GM21825 (cell line): ENCODE results near the gene ENPP7.

ENCODE experiments used
- ATAC-seq: cut with Tn5 transposase; IDR thresholded peaks from one replicate; pipeline ENCODE4 v1.9.1; 2021; ENCODE audit warnings: mild to moderate bottlenecking, moderate library complexity; ENCODE audit not compliant: unreplicated experiment

Gene ENPP7

DNA sequence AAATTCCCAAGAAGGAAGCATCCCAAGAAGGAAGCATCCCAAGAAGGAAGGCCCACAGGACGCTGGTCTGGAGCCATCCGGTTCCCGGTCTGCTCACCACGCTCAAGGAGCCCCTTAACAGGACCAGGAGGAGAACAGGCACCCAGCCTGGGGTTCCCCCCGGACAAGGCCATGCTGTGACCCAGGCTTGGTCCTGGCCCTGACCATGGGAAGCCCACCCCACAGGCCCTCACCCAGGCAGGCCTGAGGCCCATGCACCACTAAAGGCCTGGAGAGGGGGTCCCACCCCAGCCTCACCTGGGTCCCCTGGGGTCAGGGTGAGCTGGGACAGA, 340 bp upstream of the ENPP7 start:
- no peak for ATAC-seq

DNA sequence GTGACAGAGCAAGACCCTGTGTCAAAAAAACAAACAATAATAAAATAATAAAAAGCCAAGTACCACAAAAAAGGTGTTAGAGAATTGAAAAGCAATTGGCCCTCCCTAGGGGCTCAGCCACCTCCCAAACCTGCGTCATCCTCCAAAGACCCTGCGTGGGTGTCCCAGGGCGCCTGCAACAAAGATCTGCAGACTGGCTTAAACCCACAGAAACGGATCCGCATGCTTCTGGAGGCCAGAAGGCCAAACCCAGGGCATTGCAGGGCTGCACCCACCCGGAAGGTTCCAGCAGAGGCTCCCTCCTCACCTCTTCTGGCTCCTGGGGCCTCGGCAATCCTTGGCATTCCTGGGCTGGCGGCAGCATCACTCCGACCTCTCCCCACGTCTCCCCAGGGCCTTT, 1.5 kb downstream of the ENPP7 start:
- ATAC-seq = no peak

DNA sequence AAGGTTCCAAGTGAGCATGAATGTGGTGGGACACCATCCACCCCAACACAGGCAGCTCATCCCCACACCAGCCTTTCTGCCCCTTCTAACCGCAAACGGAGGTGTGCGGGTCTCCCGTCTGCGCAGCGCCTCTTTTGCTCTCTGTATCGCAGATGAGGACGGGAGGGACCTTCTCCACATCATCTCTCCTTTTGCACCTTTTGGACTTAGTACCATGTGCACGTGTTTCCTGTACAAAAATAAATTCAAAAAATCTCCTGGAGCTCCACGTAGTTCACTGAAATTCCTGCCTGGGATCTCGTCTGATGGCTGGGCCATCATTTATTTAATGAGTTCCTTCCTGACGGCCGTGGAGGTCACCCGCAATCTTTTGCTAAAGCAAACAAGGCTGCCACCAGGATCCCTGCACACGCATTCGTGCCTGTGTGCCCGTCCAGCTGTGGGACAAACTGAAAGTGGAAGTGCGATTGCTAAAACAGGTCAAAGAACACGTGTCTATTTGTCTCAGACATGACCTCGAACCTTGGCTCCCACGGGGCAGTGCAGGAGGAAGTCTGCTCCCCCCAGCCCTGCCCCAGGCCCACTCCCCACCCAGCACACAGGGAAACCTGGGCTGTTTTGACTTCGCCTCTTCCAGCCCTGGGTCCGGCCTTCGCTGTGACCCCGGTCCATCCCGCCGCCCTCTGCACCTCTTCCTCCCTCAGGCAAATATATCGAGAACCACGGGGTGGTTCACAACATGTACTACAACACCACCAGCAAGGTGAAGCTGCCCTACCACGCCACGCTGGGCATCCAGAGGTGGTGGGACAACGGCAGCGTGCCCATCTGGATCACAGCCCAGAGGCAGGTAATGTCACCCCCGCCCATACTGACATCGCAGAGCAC, 2.3 kb downstream of the ENPP7 start:
- no peak for ATAC-seq

DNA sequence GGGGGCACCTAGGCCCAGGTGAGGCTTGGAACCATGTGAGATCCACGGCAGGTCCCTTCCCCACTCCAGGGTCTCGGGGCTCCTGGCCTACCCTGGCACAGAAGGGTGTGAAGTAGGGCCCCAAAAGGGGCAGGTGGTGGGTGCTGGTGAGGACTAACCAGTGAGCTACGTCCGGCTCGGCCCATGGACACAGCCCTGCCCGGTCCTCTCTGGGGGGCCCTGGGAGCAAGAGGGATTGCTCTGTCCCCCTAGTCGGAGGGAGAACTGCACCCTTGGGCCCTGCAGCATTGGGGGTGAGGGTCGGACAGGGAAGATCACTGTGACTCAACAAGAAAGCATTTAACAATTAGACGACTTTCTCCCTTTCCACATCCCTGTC, 2.9 kb downstream of the ENPP7 start:
- ATAC-seq = no peak

DNA sequence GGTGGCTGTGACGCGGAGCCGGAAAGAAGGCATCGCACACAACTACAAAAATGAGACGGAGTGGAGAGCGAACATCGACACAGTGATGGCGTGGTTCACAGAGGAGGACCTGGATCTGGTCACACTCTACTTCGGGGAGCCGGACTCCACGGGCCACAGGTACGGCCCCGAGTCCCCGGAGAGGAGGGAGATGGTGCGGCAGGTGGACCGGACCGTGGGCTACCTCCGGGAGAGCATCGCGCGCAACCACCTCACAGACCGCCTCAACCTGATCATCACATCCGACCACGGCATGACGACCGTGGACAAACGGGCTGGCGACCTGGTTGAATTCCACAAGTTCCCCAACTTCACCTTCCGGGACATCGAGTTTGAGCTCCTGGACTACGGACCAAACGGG, 4.4 kb downstream of the ENPP7 start:
- no peak for ATAC-seq

DNA sequence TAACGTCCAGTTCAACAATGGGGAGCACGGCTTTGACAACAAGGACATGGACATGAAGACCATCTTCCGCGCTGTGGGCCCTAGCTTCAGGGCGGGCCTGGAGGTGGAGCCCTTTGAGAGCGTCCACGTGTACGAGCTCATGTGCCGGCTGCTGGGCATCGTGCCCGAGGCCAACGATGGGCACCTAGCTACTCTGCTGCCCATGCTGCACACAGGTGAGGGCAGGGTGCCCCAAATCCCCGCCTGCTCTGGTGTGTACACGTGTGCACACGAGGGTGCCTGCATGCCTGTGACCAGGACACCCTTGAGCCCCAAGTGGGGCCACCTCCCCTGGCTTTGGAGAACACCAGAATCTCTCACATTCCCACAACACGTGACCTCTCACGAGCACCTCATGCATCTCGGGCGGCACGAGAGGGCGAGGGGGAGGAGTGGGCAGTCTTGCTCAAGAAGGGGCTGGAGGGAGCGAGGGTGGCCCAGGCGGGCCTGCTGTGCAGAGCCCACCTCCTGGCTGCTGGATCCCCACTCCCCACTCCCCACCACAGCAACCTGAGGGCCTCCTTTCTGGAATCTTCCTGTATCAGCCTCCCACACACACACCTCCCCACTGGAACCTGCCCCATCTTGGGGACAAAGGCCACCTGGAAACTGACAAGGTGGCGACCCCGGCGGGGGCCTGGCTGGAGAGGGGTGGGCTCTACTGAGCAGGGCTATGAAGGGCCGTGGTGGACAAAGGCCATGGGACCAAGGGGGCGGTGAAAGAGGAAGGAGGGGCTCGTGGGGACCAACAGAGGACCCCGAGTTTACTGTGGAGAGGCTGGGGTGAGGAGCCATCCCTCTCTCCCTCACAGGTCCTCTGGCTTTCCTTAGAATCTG, 6.5 kb downstream of the ENPP7 start:
- ATAC-seq = no peak

DNA sequence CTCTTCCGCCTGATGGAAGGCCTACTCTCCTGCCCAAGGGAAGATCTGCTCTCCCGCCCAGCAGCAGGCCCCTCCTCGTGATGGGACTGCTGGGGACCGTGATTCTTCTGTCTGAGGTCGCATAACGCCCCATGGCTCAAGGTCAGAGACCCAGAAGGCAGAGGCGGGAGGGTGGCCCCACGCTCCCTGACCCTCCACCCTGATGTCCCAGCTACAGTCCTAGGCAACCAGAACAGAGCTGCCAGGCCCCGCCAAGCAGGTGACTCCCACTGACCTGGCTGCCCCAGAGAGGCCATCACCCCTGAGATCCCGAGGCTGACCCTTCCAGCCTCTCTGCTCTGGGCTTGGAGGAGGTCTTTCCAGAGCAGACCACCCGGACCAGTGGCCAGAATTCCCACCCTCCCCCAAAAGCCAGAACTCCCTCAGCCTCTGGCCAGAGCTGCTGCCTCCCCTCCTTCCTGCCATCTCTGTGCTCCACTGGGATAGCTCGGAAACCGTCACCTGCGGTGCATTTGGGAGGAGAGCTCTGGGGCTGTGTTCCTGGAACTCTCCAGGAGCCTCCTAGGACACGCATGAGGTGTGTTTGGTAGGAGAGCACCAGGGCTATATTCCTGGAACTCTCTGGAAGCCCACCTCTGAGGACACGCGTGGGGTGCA, 7.3 kb downstream of the ENPP7 start:
- ATAC-seq = no peak

DNA sequence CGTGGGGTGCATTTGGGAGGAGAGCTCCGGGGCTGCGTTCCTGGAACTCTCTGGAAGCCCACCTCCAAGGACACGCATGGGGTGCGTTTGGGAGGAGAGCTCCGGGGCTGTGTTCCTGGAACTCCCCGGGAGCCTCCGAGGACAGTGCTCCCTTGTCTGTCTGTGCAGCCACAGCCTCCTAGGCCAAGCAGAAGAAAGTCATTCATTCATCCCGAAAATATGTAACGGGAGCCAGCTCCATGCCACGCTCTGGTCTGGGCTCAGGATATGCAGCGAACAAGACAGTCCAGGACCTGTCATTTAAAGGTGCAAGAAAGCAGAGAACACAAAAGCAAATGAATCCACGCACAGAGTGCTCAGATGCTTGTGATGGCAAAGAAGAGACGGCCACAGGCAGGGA, 7.9 kb downstream of the ENPP7 start:
- no peak for ATAC-seq

DNA sequence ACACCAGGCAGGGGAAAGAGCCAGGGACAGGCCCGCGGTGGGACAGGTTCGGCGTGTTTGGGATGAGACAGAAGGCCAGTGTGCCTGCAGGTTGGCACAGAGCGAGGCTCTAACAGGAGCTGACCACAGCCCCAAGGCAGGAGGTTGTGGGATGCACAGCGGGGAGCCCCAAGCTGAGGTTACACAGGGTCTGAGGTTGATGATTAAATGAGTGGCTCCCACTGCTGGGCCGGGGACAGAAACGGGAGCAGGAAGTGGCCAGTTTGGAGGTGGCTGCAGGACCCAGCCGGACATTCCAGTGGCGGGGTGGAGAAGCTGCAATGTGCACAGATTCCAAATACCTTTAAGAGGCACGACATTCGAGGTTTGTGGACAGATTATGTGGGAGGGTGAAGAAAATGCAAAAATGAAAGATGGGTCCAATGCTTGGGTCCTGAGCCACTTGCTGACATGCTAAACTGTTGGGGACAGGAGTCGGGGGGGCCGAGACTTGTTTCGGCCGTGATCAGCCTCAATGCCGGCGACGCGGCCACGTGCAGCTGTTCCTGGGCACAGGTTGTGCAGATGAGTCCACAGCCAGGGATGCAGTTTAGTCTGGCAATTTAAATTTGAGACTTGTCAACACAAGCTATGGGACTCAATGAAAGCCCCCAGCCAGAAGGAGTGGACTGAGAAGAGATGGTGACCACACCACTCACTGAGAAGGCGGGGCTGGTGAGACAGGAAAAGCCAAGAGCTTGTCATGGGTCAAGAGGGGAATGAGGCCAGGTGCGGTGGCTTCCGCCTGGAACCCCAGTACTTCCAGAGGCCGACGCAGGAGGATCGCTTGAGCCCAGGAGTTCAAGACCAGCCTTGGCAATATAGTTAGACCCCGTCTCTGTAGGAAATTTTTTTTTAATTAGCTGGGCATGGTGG, 8.7 kb downstream of the ENPP7 start:
- ATAC-seq = no peak

DNA sequence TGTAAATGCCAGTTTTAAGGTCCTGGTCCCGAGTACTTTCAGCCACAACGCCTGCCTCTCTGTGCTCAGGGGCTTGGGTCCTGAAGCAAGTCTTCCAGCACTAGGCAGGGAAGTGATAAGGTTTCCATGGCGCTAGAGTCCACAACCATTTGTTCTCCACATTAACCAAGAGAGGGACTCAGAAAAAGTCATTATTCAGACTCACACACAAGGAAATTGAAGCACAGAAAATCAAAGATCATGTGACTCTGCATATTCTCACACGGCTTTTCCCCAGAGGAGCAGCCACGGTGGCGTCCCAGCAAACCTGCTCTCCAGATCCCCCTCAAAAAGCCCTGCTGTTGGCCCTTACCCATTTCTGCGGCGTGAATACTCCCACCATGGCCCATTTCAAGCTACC, 9.7 kb downstream of the ENPP7 start:
- no peak for ATAC-seq

DNA sequence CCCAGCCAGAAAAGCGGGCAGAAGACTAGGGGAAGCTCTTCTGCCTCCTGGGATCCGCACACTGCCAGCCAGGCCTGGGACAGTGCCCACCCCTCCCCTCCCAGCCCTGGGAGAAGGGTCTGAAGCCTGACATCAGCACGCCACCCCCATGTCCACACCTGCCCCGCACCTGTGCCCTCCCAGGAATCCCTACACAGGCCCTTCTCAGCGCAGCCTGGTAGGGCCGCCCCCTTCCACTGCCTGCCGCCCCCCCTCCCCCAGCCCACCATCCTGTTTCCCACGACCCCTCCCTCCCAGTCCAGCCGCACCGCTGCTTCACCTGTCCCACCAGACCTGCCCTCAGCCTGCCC, 10.6 kb downstream of the ENPP7 start:
- ATAC-seq = no peak

DNA sequence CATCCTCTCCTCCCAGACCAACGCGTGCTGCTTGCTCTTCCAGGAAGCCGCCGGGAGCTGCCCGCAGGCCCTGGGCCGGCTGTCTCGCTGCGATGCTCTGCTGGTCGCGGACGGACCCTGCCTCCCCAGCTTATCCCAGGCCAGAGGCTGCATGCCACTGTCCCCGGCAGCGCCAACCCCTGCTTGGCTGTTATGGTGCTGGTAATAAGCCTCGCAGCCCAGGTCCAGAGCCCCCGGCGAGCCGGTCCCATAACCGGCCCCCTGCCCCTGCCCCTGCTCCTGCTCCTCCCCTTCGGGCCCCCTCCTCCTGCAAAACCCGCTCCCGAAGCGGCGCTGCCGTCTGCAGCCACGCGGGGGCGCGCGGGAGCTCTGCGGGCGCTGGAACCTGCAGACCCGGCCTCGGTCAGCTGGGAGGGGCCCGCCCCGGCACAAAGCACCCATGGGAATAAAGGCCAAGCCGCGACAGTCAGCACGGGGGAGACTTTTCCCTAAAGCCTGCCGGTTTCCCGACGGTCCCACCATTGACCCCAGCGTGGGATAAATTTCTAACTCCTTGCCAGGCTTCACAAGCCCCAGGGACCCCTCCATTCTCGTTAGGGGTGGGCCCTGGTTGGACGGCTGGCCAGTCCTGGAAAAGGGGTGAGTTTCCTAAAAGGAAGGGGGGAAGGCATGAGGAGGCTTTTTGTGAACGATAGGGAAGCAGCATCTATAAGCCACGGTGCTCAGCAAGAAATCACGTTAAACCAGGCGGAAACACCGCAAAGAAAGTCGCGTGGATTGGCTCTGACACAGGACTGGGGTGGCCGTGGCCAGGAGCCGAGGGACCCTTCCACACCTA, 11.2 kb downstream of the ENPP7 start:
- ATAC-seq = no peak

DNA sequence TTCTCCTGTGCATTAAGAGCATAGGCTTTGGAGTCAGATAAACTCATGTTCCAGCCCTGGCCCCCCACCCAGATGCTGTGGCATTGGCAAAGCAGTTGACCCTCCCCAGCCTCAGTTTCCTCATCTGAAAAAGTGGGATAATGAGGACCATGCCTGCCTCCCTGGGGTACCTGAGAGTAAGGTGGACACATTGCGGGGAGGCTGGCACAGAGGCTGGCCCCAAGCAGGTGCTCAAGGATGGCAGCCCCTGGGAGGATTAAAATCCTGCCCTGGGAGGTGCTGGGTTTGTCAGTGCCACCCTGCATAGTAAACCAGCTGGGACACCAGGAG, 11.8 kb downstream of the ENPP7 start:
- ATAC-seq = no peak

DNA sequence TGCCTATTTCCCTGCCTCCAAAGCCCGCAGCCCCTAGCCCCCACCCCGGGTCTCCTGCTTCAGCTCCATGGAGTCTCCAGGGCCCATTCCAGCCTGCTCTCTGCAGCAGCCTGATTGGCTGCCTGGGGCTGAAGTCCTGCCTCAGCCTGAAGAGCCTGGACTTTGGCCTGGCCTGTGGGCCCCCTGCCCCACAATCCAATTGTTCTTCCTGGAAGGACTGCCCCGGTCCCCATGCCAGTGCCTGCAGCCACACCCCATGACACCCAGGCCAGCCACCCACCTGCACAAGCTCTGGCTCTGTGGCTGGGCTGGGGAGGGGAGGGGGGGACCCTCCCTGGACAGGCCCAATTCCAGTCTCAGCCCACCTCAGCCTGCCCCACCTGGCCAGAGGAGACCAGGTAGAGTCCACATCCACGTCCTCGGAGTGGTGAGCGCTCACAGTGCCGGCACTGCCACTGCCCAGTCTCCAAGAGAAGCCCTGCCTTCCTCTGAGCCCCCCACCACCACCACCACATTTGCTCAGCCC, 12.3 kb downstream of the ENPP7 start:
- no peak for ATAC-seq

DNA sequence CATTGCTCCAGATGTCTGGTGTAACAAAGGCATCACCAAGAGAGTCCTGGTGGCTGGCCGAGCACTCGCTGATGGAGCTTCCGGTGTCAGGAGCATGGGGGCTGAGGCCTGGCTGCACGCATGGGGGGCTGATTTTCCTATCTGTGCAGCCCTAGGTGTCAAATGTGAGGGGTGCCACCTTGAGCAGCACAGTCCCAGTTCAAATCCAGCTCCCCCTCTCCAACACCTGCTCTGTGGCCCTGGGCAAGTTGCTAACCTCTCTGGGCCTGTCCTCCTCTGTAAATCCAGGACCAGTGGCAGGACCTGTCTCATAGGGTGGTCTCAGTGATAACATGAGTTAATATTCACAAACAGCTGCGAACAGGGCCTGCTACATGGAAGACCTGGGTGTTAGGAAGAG, 12.9 kb downstream of the ENPP7 start:
- no peak for ATAC-seq

DNA sequence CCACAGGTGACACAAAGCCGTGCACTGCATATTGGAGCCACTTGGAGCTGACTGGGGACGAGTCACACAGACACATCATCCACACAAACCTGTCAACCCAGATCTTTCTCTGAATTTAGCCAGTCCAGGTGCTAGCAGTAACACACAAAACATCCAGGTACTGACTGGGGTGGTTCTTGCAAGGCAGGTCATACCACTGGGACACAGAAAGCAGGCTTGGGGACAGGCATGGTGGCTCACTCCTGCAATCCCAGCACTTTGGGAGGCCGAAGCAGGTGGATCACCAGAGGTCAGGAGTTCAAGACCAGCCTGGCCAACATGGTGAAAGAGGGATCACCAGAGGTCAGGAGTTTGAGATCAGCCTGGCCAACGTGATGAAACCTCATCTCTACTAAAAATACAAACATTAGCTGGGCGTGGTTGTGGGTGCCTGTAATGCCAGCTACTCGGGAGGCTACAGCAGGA, 14.9 kb downstream of the ENPP7 start:
- ATAC-seq = no peak

DNA sequence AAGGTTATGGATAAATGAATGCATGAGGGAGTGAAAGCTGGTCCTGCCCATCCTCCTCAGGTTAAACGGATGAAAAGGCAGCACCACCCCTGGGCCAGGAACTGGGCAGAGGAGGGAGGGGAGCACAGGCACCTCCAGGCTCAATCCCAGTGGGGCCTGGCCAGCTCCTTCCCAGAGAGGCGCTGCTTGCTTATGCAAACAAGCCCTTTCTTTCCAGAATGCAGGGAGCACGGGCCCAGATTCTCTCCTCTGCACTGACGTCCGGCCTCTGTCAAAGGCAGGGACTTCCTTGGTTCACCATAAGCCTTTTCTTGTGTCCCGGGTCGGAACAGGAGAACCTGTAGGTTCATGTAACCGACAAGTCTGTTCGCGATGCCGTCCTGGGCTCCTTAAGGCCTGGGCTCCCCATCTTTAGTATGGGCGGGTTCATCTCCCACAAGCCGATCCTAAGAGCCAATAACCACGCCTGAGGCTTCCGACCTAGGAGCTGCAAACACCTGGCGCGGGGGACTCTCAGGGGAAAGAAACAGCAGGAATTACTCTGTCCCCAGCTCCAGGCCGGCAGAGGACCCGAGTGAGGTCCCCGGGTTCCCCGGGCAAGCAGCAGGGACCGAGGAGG, 16.3 kb downstream of the ENPP7 start:
- no peak for ATAC-seq

DNA sequence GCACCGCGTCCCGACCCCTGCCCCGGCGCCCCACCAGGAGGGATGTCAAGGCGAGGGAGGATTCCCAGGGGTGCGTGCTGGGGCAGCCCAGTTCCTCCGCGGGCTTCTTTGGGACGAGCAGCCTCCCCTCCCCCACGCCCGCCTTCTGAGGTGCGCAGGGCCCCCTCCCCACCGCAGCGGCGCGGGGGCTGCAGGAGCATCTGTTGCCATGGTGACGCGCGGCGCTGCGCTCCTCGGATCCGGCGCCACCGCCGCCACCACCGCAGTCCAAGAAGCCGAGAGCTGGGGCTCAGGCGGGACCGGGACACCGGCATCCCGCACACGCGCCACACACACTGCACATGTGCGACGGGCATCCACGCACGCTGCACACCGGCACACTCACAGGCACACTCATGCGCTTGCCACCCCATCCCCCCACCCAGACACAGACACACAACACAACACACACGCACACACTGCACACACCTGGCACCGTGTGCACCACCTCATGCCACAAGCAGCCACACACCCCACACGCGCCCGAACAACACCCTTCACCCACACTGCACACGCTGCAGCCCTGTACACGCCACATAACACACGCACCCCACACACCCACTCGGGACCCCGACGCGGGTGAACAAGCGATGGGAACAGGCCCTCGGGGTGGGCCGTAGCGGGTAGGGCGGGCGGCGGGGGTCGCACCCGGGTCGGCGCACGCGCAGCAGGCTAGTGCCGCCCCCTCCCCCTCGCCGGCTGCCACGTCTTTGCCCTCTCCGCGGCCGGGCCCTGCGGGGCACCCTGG, 17.0 kb downstream of the ENPP7 start:
- ATAC-seq = no peak
